D721Med (cell line): ENCODE data around the gene CTNNBIP1.
"Not testable (repeated sequence)": the region's sequence is repeated elsewhere in the genome, so short reads cannot be mapped to it uniquely, and the experiment has no call there.

ENCODE experiments used
- DNase-seq: peaks from one replicate; pipeline ENCODE4 v3.0.0; 2011; ENCODE audit warnings: low spot score; ENCODE audit not compliant: insufficient read length
- FAIRE-seq: peaks from 2 replicates; lab custom pipeline; 2011; peaks lifted over from hg19 to GRCh38; lab: Jason Lieb, UNC
- CTCF ChIP-seq: IDR thresholded peaks from 2 replicates; pipeline ENCODE4 v1.5.1; 2012; ENCODE audit warnings: mild to moderate bottlenecking, control low read depth; ENCODE audit not compliant: insufficient read depth; ENCODE audit errors: missing control alignments

The CTNNBIP1 gene

GRCh38 chr1:9805006-9805508 is 105.0 kb downstream of the CTNNBIP1 start:
- FAIRE-seq (no peak), DNase-seq (no peak)
- no peak for TF ChIP-seq CTCF

- not testable (repeated sequence) for FAIRE-seq, DNase-seq
These were observed 106.8 kb downstream of the CTNNBIP1 start for GRCh38 chr1:9803003-9803918.

- DNase-seq (no peak), FAIRE-seq (no peak)
- TF ChIP-seq CTCF, result no peak
These were observed 108.2 kb downstream of the CTNNBIP1 start for GRCh38 chr1:9801909-9802308.
